ENCODE data around the gene HJV.
"Not testable (repeated sequence)": the region's sequence is repeated elsewhere in the genome, so short reads cannot be mapped to it uniquely, and the experiment has no call there.

HJV gene, protein sequence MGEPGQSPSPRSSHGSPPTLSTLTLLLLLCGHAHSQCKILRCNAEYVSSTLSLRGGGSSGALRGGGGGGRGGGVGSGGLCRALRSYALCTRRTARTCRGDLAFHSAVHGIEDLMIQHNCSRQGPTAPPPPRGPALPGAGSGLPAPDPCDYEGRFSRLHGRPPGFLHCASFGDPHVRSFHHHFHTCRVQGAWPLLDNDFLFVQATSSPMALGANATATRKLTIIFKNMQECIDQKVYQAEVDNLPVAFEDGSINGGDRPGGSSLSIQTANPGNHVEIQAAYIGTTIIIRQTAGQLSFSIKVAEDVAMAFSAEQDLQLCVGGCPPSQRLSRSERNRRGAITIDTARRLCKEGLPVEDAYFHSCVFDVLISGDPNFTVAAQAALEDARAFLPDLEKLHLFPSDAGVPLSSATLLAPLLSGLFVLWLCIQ

DNA sequence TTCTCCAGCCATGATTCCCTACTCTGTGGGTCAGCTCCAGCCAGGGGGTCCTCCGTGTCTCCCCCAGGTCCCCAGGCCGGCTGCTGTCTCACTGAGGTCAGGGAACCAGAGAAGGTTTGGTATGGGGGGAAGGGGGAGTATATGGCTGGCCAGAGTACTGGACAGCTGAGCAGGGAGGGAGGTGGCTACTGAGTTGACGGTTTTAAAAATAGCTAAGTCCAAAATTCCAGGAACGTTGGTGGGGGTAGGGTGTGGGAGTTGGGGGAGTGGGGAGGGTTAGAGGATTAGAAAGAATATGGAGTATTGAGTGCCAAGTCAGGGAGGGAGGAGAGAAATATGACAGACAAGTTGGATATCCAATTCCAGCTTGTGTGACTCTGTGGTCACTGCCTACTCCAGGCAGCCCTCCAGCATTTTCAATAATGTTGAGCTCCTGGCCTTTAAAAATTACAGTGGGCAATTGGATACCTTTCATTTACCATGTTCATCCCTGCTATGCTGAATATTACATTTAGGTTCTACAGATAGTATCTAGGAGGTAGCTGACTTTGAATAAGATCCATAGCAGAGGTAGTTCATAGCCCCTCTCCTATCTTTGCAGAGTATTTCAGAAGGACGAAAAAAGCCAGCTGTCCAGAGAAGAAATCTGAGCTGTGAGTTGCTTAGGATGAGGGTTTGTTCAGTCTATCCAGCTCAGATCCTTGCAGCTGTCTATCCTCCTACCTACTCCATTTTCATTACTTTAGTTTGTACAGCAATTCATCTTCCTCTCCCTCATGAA, at the start of gene HJV:
TSS of gene HJV (minus strand) at position 114 of the 781 bp plus-strand sequence. CDS start 1,504 bp downstream, outside the sequence.
- DNase-seq (ENCODE audit: low read depth): no peak

DNA sequence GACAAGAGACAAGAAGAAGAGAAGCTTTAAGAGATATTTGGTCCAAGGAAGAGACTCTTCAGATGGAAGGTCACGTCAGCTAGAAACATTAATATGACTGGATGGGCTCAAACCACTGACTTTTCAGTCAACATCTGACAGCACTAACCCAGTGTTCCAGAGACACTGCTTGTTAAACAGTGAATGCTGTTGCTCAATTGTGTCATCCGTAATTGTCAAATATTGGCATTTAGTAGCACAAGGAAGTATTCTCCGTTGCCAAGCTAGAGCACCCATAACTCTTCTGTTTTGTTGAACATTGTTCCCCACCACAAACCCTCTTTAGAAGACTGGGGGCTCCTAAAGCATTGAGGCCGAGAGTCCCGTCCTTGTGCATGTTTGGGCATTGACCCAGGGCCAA, 37.6 kb upstream of the HJV start:
- DNase-seq (ENCODE audit: low read depth): not testable (repeated sequence)

DNA sequence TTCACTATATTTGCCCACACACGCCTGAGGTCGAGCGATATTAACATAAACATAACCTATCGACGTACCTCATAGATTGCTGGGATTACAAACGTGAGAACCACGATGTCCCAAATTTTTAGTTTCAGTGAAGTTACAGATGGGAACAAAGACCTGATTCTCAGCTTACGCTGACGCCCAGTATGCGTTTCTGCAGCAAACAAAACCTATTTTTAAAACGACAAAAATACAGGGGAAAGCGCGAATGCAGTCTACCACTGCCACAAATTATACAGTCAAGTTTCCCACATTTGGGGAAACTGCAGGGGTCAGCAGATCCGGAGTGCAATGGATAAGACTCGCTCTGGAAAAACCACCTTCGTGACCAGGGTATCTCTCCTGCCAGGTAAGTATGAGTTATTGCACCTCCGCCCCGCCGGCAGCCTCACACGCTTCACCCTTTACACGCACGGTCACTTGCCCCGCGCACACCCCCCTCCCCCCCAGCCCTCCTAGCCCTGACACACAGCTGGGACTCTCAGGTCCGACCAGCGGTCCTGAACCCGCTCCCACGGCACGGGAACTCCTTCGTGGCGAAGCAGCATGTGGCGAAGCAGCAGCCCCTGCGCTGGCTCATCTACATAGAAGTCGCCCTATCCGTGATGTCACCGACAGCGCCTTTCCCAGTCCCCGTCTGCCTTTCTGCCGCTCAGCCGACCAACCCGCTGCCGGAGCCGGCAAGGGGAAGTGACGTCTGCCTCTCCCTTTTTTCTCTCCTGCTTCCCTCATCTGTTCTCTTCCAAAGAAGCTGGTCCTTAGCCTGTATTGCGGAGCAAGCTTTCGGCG, 30.5 kb upstream of the HJV start:
- DNase-seq (ENCODE audit: low read depth): peak; percentile 58

DNA sequence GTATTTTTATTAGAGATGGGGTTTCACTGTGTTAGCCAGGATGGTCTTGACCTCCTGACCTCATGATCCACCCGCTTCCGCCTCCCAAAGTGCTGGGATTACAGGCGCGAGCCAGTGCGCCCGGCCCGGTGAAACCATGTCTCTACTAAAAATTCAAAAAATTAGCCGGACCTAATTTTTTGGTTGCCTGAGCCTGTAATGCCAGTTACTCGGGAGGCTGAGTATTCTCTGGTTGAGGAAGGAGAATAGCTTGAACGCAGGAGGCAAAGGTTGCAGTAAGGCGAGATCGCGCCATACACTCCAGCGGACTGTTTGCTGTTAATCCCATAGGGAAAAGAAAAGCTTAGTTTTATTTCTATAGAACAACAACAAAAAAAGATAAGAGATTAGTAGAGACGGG, 29.9 kb upstream of the HJV start:
- no peak for DNase-seq (ENCODE audit: low read depth)

DNA sequence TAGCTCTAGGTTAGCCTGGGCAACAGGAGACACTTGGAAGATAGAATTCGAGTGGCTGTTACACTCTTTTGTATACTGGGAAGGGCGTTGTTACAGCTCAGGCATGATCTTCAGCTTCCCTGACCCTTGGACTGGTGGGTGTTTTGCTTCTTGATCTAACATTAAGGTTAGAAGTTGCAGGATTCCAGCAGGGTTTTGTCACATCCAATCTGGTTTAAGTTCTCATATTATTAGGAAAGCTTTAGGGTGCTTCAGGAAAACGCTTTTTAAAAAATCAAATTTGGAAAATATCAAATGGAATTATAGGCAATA, 29.1 kb upstream of the HJV start:
- DNase-seq (ENCODE audit: low read depth): not testable (repeated sequence)

DNA sequence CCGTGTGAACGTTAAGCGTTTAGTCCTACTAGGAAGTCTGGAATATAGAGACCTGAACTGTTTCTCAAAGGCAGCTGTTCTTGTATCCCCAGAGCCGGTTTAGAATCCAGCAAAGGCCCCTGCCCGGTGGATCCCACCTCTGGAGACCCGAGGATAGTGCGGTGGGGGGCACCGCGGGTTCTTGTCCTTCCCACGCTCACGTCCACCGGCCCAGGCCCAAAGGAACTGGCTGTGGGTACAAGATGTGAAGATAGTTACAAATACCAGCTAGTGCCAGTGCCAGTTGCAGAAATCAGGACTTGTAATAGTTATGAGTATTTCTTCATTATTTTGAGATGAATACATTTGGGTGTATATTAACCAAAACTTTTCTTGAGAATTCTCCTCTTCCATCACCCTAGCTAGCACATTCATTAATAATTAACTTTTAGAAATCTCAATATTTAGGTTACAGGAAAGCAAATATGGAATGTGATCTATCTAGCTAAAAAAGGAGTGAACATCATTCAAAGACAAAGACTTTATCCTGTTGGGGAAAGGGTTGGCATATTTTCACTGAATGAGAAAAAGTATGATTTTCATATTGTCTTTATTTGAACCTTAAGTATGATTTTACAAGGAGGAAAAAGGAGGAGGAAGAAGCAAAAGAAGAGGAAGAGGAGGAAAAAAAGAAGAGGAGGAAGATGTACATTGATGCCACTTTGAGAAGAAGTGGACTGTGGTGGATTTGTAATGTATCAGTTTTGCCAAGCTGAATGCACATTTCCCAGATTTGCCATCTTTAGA, 28.5 kb upstream of the HJV start:
- not testable (repeated sequence) for DNase-seq (ENCODE audit: low read depth)

DNA sequence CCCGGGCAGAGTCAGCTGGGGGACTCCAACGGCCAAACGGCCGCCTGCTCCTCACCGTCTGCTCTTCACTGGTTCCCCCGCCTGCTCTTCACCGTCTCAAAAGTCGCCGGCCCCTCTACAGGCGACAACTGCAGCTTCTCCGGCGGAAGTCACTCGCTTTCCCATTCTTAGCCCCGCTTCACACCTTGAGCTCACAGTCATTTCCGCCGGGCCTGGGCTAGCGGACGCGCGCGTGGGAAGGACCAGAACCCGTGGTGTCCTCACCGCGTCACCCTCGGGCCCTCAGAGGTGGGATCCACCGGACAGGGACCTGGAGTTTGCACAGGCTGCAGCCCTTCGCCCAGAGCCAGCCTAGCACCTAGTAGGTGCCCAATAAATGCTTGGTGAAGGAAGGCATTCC, 27.9 kb upstream of the HJV start:
- no peak for DNase-seq (ENCODE audit: low read depth)

DNA sequence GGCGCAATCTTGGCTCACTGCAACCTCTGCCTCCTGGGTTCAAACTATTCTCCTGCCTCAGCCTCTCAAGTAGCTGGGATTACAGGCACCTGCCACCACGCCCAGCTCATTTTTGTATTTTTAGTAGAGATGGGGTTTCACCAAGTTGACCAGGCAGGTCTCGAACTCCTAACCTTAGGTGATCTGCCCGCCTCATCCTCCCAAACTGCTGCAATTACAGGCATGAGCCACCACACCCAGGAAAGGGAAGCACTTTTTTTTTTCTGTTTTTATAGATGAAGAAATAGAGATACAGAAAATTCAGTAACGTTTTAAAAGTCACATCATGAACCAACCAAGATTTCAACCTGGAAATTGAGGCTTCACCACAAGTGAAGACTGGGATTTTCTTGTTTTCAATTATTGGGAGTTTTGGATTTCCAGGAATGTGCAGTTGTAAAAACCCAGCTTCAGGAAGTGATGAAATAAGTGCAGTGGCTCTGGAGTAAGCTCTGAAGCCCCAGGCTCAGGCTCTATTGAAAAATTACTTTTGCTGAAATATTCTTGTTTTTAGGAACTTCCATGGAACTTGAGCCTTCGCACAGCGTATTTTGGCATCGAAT, 27.1 kb upstream of the HJV start:
- DNase-seq (ENCODE audit: low read depth): not testable (repeated sequence)

DNA sequence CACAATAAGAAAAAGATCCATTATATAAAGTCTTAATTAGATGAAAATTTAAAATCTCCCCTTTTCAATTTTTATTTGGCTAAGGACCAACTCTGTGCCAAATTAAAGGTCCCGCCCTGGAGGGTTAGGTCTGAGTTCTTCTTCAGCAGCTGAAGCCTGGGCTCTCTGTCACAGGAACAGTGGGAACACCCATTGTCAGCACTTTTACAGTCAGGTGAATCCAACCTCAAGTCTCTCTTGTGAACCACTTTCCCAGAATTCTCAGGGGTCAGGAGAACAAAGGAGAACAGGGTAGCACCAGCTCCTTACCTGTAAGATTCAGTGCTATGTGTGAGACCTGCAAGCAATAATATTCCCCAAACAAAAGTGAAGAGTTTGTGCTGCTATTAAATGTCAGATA, 25.1 kb upstream of the HJV start:
- DNase-seq (ENCODE audit: low read depth): no peak

DNA sequence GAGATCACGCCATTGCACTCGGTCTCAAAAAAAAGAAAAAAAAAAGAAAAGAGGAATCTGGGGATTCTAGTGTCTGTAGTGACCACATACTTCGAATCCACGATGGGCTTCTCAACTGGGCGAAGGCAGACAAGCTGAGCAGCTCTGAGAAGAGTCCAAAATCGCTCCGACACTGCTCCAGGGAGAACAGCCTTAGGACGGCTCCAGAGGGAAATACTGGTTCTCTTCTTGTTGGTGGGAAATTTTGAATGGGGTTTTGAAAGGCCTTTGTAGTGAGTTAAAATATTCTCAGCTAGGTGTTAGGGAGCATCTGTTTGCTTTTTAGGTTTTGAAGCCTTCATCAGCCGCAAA, 18.3 kb upstream of the HJV start:
- no peak for DNase-seq (ENCODE audit: low read depth)

DNA sequence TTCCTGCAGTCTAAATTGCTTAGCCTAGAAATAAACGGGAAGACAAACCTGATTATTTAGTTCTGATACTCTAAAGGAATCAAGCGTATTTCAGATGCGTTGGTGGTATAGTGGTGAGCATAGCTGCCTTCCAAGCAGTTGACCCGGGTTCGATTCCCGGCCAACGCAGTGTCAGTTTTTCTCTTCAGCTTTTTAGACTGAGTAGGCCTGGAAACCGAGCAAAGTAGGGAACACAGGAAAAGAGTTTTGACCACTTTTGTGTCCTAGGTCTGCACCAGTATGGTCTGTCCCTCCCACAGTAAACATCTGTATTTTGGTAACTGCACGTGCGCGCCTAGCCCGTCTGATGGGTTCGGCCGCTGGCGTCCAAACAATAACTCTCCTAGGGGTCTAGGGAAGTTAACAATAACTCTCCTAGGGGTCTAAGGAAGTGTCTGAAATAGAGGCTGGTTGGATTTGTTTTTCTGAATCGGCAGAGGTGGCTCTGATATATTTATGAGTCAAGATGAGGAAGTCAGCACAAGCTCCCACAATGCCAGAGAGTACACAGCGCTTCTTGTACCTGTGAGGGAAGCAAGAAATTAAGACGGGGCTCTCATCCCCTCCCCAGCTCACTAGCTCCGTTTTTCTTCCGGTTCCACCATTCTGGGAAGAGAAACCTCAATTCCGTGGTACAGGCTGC, 15.6 kb upstream of the HJV start:
- peak; percentile 56 for DNase-seq (ENCODE audit: low read depth)

DNA sequence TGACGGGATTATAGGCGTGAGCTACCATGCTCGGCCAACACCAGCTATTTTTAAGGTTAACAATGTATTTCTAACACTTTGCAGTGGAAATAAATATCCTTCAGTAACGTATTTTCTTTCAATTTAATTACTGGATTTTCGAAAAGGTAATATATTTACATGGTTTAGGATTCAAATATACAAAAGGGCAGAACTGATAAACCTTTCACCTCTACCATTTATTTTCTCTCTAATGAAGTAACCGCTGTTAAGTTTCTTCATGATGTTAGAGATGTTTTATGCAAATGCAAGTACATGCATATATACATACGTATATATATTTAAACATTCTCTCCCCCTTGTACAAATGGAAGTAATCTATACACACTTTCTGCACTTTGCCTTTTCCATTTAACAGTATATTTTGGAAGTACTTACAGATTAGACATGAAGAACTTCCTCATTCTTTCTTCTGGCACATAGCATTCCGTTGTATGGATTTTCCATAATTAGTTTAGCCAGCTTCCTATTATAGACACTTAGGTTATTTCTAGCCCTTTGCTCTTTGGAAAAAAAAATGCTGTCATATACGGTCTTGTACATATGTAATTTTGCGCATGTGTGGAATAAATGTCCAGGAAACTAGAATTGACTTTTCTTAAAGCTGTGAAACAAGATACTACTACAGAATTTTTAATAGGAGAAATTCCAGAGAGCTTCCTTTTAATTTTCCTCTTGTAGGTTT, 14.9 kb upstream of the HJV start:
- DNase-seq (ENCODE audit: low read depth): no peak

DNA sequence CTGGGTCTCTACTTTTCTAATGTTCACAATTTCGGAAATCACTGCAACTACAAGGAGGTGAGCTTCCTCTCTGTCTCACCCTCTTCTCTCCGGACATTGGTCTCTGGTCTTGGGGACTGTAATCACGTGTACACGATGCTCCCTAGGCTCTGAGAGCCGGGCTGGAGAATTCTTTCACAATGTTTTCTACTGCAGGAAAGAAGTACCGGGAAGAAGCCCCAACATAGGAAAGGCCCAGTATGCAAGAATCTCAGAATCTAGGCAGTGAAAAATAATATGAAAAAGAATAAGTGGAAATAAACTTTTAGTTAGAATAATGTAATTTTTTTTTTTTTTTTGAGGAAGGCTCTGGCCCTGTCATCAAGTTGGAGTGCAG, 13.5 kb upstream of the HJV start:
- no peak for DNase-seq (ENCODE audit: low read depth)

DNA sequence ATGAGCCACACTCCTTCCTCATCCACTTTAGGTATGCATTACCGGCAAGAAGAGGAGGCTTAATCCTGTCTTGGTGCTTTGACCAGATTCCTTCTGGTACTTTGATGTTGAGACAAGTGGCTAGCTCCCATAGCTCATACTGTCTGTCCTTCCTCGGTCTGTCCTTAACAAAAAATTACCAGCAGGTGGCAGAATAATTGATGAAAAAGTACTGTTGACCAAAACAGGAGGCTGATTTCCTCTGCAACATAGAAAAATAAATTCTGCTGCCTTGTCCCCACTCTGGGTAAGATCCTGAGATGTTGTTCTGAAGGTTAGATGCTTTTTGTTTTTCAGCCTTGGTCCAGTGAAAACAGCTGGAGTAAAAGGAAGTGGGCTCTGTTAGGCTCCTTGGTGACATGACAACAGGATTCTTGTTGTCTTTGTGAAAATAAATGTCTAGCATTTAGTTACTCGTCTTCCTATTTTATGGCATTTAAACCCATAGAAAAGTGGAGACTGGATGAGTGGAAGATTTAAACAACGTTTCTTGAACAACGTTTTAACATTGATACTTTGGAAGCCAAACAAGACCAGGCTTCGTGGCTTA, 11.2 kb upstream of the HJV start:
- DNase-seq (ENCODE audit: low read depth): no peak

DNA sequence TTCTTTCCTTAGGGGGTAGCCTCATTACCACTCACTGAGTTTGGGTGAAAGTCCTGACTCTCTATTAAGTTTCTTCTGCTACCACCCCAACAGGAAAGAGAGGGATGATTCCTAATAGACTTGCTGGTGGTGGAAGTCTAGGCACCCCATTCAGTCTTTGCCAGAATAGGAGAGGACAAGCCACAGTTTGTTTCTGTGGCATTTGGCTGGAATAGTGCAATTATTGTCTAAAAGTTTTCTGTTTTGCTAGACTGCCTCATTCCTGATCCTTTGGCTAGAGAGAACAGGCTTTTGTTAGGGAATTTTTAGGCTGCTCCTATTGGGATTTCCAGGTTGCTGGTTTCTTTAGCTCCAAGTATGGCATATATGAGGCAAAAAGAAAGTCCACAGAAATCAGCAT, 9.9 kb upstream of the HJV start:
- no peak for DNase-seq (ENCODE audit: low read depth)

DNA sequence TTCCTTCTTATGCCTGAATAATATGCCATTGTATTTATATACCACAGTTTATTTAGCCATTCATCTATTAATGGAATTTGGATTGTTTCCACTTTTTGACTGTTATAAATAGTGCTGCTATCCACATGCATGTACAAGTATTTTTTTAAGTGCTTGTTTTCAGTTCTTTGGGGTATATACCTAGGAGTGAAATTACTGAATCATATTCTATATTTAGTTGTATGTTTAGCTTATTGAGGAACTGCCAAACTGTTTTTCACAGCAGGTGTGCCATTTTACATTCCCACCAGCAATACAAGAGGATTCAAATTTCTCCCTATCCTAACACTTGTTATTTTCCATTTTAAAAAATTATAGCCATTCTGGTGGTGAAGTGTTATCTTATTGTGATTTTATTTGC, 7.6 kb upstream of the HJV start:
- no peak for DNase-seq (ENCODE audit: low read depth)

DNA sequence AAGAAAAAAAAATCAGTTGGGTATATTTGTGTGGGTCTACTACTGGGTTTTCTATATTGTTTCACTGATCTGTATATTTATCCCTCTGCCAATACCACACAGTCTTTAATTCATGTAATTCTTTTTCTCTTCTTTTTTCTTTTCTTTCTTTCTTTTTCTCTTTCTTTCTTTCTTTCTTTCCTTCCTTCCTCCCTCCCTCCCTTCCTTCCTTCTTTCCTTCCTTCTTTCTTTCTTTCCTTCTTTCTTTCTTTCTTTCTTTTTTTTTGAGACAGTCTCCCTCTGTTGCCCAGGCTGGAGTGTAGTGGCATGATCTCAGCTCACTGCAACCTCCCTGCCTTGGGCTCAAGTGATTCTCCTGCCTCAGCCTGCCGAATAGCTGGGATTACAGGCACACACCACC, 5.1 kb upstream of the HJV start:
- not testable (repeated sequence) for DNase-seq (ENCODE audit: low read depth)

DNA sequence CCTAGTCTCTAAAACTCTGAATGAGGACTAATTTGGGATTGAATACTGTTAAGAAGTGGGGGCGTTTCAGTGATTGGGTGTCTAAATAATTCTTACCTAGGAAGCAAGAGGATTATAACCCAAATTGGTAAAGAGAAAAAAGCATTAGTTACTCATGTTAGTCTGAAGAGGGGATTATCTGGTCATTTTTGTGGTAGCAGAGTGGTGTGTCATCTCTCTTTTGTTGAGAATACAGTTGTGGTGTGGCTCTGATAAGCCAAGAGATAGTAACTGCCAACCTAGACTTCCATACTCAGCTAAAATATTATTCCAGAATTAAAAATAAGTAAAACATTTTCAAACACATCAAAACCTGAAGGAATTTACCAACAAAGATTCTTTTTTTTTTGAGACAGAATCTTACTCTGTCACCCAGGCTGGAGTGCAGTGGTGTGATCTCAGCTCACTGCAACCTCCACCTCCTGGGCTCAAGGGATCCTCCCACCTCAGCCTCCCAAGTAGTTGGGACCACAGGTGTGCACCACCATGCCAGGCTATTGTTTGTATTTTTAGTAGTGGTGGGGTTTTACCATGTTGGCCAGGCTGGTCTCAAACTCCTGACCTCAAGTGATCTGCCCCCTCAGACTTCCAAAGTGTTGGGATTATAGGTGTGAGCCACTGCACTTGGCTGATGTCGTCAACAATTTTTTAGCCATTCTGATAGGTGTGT, 4.4 kb upstream of the HJV start:
- not testable (repeated sequence) for DNase-seq (ENCODE audit: low read depth)

DNA sequence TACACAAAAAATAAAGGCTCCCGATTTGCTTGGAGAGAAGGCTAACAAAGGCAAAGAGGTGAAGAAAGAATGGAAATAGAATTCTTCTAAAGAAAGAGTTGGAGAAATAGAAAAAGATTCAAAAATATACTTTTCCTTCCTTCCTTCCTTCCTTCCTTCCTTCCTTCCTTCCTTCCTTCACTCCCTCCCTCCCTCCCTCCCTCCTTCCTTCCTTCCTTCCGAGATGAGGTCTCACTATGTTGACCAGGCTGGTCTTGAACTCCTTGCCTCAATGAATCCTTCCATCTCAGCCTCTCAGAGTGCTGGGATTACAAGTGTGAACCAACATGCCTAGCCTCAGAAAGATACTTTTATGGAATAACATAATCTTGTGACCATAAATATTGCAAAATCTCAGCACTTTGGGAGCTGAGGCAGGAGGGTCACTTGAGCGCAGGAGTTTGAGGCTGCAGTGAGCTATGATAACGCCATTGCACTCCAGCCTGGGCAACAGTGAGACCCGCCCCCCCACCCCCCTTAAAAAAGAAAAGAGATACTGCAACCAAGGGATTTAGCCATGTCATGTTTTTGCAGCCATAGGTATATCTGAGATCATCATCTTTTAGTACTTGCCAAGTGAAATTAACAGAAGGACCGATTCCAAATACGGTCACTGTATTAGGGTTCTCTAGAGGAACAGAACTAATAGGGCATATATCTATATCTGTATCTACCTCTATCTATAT, 1.0 kb upstream of the HJV start:
- DNase-seq (ENCODE audit: low read depth): no peak
